ENCODE results near the gene PPP1R9B.

The PPP1R9B gene

DNA sequence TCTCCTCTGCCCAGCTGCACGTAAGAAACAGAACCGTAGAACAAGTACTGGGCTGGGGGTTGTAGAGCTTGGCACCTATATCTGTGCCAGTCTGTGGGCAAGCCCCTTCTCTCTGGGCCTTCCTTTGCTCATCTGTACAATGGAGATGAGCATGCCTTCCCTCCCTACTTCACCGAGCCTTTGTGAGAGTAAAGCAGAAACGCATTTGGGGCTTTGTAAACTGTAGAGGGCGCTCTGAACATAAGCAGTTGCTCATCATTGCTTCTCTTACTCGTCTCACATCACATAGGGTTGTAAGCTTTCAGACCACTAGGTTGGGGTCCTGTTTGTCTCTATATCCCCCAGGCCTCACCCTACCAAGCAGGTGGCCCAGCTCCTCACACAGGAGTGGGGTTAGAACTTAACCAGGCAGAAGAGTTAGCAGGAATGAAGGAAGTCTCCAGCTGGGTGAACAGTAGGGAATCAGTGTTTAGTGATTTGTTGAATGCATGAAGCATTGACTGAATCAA, 35.6 kb downstream of the PPP1R9B start:
- H3K4me1 ChIP-seq (ENCODE audit: control insufficient read depth in 1 of 2, insufficient read depth in 1 of 2, low read depth in 1 of 2, low read length in 1 of 2): peaks cover 2 to 7% of the 10 kb centered on the region in 2 experiments
- no peak for TF ChIP-seq CTCF (IDR thresholded peaks at IDR 0.05)
- no peaks in the 10 kb centered on the region for H3K36me3 ChIP-seq
- no peak overlapping the region for H3K4me3 ChIP-seq (ENCODE audit: low read depth in 1 of 2, low read length in 1 of 2)
- no peaks in the 10 kb centered on the region for H3K9me3 ChIP-seq
- peaks cover 63% of the 10 kb centered on the region for H3K27me3 ChIP-seq
- H3K27ac ChIP-seq: no peak overlapping the region

- no peaks in the 10 kb centered on the region for H3K36me3 ChIP-seq
- H3K27me3 ChIP-seq: peaks cover 58% of the 10 kb centered on the region
- no peak overlapping the region for H3K27ac ChIP-seq
- peaks cover 2 to 7% of the 10 kb centered on the region in 2 experiments for H3K4me1 ChIP-seq (ENCODE audit: control insufficient read depth in 1 of 2, insufficient read depth in 1 of 2, low read depth in 1 of 2, low read length in 1 of 2)
- TF ChIP-seq CTCF (IDR thresholded peaks at IDR 0.05): no peak
- H3K9me3 ChIP-seq: no peaks in the 10 kb centered on the region
- no peak overlapping the region for H3K4me3 ChIP-seq (ENCODE audit: low read depth in 1 of 2, low read length in 1 of 2)
Measured at GRCh38 chr17:50114401-50114800, 36.1 kb downstream of the PPP1R9B start.

DNA sequence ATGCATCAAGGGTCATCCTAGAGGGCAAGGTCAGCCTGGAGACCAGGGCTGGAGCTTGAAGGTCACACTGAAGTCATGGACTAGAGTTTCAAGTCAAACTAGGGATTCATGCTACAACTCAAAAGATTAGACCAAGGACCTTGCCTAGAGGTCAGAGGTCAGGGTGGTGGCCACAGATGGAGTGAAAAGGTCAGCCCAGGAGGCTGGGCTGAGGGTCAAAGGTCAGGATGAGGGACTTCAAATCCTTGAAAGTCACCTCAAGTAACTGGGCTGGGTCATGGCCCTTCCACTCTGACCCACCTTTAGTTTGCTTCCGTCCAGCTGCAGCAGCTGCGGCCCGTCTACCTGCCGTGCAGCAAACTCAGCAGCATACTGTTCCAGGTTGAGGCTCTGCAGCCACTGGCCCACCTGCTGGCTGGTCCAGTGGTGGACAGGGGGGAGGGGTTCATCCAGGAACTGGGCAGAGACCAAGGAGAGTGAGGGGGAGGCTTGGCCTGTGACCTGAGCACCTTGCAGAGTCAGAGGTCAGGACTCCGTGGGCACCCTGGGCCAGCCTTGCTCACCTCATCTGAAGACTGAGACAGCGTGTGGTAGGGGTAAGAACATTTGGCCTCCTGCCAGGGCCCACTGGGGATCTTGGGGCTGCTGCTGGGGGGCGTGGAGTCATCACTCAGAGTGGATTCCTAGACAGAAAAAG, 36.7 kb downstream of the PPP1R9B start:
- Histone ChIP-seq H3K27ac (no peak overlapping the region), H3K36me3 (no peaks in the 10 kb centered on the region), H3K27me3 (peaks cover 51% of the 10 kb centered on the region), H3K4me1 (ENCODE audit: control insufficient read depth in 1 of 2, insufficient read depth in 1 of 2, low read depth in 1 of 2, low read length in 1 of 2) (peaks cover 2 to 7% of the 10 kb centered on the region in 2 experiments), H3K9me3 (no peaks in the 10 kb centered on the region), H3K4me3 (ENCODE audit: low read depth in 1 of 2, low read length in 1 of 2) (no peak overlapping the region)
- no peak for TF ChIP-seq CTCF (IDR thresholded peaks at IDR 0.05)

GRCh38 chr17:50112694-50113093, 37.8 kb downstream of the PPP1R9B start:
- H3K36me3 ChIP-seq: no peaks in the 10 kb centered on the region

More at GRCh38 chr17:50112694-50113093, 37.8 kb downstream of the PPP1R9B start:
- Histone ChIP-seq H3K27me3 (peaks cover 40% of the 10 kb centered on the region), H3K27ac (no peak overlapping the region), H3K4me3 (ENCODE audit: low read depth in 1 of 2, low read length in 1 of 2) (no peak overlapping the region), H3K9me3 (no peaks in the 10 kb centered on the region), H3K4me1 (ENCODE audit: control insufficient read depth in 1 of 2, insufficient read depth in 1 of 2, low read depth in 1 of 2, low read length in 1 of 2) (peaks cover 2 to 7% of the 10 kb centered on the region in 2 experiments)
- no peak for TF ChIP-seq CTCF (IDR thresholded peaks at IDR 0.05)

Measured in neutrophil (primary cell).